Superior temporal gyrus (tissue), 1 donor: ENCODE measurements around the gene PDE9A.
"Not testable (repeated sequence)": the region's sequence is repeated elsewhere in the genome, so short reads cannot be mapped to it uniquely, and the experiment has no call there.

ENCODE experiments used
- DNase-seq: peaks from one replicate; pipeline ENCODE4 v3.0.0-alpha.2; 2016; ENCODE audit errors: extremely low spot score

PDE9A gene

GRCh38 chr21:42796327-42797062, 143.1 kb downstream of the PDE9A start:
- DNase-seq = no peak

- DNase-seq = no peak
Measured at GRCh38 chr21:42797522-42797921, 144.1 kb downstream of the PDE9A start.

- DNase-seq = no peak
Measured at GRCh38 chr21:42798106-42798505, 144.7 kb downstream of the PDE9A start.

- no peak for DNase-seq
Measured at GRCh38 chr21:42799516-42799915, 146.1 kb downstream of the PDE9A start.

GRCh38 chr21:42799948-42800347, 146.5 kb downstream of the PDE9A start:
- no peak for DNase-seq

- not testable (repeated sequence) for DNase-seq
Measured at GRCh38 chr21:42801616-42802015, 148.2 kb downstream of the PDE9A start.

- no peak for DNase-seq
Measured at GRCh38 chr21:42806509-42807140, 153.2 kb downstream of the PDE9A start.

- DNase-seq = not testable (repeated sequence)
Measured at GRCh38 chr21:42807293-42807895, 154.0 kb downstream of the PDE9A start.

GRCh38 chr21:42807938-42808613, 154.7 kb downstream of the PDE9A start:
- DNase-seq = no peak

GRCh38 chr21:42809171-42809570, 155.8 kb downstream of the PDE9A start:
- DNase-seq = no peak

GRCh38 chr21:42809577-42810475, 156.4 kb downstream of the PDE9A start:
- no peak for DNase-seq

- no peak for DNase-seq
Measured at GRCh38 chr21:42811960-42812359, 158.5 kb downstream of the PDE9A start.

GRCh38 chr21:42812528-42813241, 159.3 kb downstream of the PDE9A start:
- not testable (repeated sequence) for DNase-seq

GRCh38 chr21:42815217-42815616, 161.8 kb downstream of the PDE9A start:
- no peak for DNase-seq

- DNase-seq = peak; percentile 40
Measured at GRCh38 chr21:42818328-42818749, 164.9 kb downstream of the PDE9A start.

- no peak for DNase-seq
Measured at GRCh38 chr21:42819861-42820615, 166.6 kb downstream of the PDE9A start.

GRCh38 chr21:42820616-42821465, 167.4 kb downstream of the PDE9A start:
- no peak for DNase-seq
